Cerebellar nuclear complex (tissue), 1 donor: Measurements from ENCODE around the gene KNOP1.
A peak's percentile ranks its signal among the peaks of the same experiment; 100 is the strongest.

Experiments
- DNase-seq, 2 experiments: peaks; one replicate each; lab custom pipeline; 2025; lab: John Stamatoyannopoulos, UW

The KNOP1 gene, protein sequence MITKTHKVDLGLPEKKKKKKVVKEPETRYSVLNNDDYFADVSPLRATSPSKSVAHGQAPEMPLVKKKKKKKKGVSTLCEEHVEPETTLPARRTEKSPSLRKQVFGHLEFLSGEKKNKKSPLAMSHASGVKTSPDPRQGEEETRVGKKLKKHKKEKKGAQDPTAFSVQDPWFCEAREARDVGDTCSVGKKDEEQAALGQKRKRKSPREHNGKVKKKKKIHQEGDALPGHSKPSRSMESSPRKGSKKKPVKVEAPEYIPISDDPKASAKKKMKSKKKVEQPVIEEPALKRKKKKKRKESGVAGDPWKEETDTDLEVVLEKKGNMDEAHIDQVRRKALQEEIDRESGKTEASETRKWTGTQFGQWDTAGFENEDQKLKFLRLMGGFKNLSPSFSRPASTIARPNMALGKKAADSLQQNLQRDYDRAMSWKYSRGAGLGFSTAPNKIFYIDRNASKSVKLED

DNA sequence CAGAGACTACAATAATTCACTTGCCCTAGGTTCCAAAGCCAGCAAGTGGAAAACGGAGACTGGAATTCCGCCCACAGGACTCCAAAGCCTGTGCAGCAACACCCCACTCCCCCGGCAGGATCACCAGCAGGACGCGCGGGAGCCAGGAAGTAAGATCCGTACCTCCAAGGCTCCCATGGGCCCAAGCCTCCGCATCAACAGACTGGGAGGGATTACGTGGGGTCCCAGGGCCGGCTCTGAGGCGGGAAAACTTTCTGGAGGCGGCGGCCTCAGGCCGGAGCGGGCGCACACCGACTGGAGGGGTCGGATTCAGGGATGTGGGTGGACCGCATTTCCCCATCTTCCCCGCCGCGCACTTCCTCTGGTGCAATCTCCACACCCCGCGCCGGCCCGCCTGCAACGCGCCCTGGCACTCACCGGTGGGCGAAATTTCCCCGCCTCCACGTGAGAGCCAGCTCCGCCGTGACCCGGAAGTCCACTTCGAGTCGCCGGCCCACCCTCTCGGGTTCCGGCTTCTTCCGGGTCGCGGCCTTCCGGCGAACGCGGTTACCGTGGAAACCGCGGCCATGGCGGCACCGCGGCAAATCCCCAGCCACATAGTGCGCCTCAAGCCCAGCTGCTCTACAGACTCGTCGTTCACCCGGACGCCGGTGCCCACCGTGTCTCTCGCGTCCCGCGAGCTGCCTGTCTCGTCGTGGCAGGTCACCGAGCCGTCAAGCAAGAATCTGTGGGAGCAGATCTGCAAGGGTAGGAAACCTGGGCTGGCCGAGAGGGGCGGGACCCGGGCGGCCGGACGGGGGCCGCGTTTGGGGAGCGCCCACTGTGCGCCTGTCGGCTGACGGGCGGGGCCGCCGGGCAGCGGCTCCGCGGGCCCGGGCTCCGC lies at the start of gene KNOP1, which contains the start of gene IQCK:
Gene KNOP1 (minus strand): TSS at position 487 of the 883 bp plus-strand sequence. CDS start 3,192 bp downstream, outside the sequence.
Gene IQCK (plus strand): TSS at position 531 of the 883 bp plus-strand sequence. CDS start 36 bp downstream, at position 567.
- DNase-seq = peak in 1 of 2 experiments; percentile 54

DNA sequence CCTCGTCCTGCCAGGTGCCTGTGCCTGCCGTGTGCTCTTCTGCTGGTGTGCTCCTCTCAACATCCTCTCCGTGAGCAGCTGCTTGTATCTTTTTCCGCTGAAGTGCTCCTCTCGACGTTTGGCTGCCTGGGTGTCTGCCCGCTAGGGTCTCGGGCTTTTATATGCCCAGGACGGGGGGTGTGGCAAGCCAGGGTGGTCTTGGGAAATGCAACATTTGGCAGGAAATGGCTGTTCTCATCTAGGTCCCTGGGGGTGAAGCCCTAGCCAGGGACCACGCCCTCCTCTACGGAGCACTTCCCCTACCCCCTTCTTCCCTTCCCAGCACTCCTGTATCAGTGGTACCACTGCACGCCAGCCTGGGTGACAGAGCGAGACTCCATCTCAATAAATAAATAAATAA lies 49.5 kb upstream of the KNOP1 start:
- DNase-seq = no peak

DNA sequence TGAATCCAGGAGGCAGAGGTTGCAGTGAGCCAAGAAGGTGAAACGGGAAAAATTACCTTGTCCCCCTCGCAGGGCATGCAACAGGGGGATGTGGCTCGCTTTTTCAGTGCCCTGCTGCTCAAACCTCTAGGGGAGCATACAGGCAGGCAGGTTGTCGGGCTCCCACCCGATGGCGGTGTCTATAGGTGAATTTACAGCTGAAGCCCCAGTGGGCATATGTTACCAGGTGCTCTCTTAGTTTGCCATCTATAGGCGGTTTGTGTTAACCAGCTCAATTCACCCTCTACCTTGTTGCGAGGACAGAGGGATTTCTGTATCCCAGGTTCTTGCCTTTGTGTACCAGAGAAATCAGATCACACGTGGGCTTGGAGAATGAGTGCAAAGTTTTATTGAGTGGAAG lies 49.0 kb upstream of the KNOP1 start:
- DNase-seq = no peak

DNA sequence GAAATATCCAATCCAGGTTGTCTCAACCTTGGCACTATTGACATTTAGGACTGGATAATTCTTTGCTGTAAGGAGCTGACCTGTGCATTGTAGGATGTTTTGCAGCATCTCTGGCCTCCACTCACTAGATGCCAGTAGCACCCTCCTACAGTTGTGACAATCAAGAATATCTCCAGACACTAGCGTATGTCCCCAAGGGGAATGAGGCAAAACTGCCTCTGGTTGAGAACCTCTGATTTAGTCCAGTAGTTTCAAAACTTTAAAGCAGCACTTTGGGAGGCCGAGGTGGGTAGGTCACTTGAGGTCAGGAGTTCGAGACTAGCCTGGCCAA lies 48.5 kb upstream of the KNOP1 start:
- no peak for DNase-seq

DNA sequence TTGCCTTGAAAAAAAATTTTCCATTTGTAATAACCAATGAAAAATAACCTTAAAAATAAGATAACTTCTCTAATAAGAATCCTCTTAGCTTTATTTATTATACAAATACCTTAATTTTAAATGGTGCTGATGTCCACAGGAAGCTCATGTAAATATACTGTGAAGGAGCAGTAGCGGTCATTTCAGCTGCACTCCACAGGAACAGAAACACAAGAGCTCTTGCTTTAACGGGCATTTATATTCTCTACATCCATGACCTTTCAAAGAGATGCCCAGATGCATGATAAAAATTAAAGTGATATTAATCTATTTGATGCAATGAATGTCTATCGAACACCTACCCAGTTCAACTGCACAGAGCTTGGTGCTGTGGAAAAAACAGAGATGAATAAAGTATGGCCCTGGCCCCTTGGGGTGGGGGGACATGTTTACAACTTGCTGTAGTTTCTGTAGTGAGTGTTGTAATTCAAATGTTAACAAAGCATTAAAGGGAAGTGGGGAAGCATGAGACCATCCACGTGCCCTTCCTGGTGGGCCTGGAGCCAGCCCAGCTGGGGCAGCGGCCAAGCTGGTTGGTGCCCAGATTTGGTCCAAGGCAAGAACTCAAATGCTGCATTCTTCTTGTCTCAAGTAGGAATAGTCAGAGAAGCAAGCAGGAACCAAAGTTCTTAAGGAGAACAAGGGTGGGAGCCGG lies 48.0 kb upstream of the KNOP1 start:
- no peak for DNase-seq

DNA sequence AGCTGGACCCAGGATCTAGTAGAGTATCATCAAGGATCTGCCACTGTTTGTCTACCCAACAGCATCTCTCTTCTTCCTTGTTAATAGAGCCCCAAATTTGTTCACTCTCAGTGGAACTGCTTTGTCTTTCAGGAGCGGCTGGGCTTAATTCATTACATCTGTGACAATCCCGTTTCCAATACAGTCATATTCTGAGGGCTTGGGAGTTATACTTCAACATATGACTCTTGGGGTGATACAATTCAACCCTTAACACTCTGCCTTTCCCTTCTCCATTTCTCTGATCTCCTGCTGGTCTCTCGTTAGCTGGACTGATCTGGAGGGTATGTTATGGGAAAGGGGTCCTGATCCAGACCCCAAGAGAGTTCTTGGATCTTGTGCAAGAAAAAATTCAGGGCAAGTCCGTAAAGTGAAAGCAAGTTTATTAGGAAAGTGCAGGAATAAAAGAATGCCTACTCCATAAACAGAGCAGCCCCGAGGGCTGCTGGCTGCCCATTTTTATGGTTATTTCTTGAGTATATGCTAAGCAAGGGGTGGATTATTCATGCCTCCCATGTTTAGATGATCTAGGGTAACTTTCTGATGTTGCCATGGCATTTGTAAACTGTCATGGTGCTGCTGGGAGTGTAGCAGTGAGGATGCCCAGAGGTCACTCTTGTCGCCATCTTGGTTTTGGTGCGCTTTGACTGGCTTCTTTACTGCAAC lies 42.5 kb upstream of the KNOP1 start:
- no peak for DNase-seq

DNA sequence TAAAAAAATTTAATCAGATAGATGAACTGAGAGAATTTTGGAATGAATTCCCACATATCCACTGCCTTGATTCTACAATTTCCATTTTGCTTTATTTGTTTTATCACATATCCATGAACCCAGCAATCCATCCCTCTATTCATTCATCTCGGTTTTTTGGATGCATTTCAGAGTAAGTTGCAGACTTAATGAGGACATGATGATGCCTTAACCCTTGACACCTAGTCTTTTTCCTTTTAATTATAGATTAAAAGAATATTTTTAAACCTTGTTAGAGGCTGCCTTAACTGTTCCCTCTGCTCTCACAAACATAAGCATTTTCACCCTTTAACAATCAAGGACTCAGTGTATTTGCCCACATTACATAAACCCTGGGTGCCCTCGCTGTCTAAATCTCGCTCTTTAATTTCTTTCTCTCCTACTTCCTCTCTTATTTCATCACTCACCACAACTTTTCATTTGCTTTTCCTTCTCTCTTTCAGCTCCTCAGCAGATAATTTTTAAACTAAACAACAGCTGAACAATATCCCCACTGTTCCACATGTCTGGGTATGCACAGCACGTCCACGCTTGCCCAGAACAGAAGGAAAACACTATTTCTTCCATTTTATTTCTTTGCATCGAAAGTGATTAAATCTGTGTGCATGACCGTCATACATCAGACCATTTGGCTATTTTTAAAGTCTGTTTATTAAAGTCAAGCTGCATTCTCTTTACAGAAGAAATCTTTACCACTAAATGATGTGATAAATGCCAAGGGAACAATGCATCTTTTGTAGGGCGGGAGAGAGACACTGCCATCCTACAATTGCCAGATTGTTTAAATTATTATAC lies 40.0 kb upstream of the KNOP1 start:
- DNase-seq = no peak

DNA sequence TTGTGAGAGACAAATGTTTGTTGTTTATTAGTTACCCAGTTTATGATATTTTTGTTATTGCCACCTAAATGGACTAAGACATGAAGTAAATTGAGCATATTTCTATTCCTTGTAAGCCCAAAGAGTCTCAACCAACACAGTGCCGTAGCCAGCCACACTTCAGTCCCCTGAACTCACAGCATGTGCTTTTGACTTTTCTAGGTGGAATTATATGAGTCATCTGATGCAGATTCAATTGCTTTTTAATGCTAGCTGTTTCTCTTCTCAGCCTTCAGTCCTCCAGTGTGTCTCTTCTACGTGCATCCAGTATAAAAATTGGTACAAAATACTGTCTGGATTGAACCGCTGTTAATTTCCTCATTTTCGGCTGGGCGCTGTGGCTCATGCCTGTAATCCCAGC lies 39.0 kb upstream of the KNOP1 start:
- DNase-seq = no peak

DNA sequence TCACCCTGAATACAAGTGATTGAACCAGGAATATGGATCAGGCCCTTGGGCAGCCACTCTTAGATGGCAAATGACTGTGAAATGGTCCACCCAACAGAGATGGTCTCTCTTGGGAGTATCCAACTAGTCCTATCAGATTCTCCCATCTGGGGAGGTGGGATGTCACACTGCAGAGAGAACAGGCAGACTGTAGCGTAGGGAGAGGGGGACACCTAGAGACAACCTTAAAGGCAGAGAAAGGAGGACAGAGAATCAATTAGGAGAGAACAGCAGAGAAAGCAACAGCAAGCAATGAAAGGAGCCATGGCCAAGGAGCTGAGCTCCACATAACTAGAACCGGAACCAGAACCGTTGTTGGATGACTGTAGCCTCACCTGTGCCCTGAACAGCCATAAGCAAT lies 37.2 kb upstream of the KNOP1 start:
- no peak for DNase-seq

DNA sequence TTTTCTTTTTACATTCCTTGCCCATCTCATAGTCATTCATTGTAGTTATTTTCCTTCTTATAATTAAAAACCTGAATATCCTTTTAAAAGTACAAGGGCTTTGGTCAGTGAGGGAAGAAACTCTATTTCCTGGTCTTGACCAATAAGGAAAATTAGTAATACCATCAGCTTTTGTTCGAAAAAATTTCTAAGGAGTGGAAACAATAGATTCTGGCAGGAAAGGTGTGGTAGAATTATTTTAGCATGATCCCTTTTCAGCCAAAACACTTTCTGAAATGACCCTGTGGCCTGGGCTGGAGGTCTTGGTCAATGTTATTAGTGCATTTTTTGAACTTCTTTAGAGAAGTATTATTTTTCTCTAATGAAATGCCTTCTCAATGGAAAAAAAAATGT lies 36.6 kb upstream of the KNOP1 start:
- no peak for DNase-seq

DNA sequence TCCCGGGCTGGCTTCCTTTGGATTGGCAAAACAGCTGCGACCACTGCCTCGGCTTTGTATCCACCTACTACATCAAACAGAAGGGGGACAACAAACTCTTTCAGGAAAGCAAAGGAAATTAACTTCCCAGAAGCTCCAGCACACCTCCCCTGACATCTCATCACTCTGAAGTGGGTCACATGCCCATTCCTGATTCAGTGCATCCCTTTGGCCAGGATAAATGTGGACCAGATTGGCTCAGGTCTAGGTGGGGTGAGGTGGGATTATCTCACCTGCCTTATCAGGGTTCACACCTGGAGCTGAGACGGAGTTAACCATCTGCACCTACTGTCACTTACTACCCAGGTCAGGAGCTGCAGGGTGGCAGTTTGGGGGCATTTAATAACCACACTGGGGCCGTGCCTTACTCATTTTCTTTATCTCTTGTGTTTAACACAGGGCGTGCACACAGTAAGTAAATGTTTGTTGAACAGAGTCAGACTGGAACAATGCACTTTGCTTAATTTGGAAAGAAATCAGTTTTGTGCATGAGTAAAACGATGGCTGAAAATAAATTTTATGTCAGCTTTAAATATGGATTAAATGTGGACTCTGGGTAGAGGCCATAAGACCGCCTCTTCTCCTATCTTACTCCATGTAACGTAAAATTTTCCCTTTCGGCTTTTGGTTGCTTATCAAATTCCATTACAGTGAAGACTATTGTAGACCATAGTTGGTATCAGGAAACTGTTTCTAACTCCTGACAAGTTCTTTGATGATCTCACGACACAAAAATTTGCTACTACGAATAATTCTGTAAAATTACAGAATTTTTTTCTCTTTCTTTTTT lies 36.0 kb upstream of the KNOP1 start:
- no peak for DNase-seq

DNA sequence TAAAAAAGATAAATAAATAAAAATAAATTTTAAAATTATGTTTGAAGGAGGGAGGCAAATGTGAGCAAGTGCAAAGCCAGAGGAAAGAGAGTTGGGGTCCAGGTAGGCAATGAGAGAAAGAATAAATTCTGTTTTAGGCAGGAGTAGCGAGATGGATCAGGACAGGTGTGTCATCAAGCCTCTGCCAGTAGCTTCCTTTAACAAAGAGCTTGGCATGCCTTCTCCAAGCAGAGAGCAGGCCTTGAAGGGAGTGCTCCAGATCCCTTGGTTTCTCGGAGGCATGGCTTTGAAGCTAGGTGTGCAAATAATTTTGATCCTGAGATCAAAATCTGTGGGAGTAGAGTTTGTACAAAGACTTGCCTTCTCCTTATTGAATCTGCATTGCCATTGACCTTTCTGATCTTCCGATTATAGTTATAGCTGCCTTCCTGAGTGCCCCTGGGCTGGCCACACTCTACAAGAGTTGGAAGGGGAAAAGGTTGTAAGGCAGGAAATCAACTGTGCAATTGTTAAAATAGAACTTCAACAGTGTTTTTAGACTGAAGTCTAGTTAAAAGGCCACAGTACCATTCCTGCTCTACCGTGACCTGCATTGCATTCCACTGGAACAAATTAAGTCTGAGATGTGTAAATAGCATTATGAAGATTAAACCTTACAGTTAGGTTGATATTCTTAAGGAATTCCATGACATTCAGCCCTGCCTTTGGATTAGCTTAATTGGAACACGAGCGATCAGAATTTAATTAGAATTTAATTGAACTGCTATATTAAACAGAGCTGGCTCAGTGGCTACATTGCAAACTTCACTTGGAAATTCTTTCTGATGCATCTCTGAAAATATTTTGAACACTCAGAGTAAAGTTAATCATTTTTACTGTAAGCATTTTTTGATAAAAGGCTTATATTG lies 33.7 kb upstream of the KNOP1 start:
- DNase-seq = no peak

DNA sequence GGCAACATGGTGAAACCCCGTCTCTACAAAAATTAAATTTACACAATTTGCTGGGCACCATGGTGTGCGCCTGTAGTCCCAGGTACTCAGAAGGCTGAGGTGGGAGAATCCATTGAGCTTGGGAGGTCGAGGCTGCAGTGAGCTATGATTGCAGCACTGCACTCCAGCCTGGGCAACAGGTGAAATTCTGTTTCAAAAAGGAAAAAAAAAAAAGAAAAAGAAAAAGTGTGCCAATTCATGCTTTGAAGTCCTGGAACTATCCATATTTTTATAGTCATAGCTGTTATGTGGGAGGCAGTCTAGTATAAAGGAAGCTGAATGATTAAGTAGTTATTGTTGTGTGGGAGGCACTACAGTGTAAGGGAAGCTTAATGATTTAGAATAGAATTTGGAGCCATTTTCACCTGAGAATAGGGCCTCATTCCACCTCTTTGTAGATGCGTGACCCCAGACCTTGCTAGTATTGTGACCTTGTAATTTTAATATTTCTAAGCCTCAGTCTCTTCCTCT lies 31.6 kb upstream of the KNOP1 start:
- DNase-seq = no peak

DNA sequence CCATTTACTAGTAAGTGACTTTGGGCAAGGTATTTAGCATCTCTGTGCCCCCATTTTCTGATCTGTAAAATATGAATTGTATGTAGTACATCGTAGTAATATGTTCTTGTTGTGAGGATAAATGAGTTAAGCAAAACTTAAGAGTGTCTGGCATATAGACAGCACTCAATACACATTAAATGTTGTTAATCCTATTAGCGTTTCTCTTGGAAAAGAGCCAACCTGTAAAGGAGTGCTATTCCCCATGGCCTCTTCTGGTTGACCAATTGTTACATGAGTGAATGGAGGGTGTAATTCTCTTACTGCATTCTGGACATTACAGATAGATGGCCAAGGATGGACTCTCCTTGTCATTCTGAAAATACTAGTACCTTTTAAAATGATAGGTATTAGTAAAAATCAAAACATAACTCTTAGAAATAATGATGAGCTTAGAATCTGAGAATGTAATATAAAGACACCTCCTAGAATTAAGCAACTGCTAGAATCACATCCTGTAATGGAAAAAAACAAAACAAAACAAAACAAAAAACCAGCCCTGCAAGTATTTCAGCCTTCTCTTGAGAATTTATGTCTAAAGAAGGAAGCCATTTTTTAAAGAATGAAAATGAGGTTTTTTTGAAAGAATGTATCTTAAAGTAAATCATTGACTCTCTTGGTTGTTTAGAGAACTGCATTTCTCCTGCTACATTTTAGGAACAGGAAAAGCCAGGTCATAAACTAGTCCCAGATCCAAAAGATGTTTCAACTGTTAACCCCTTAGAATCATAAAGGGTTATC lies 30.6 kb upstream of the KNOP1 start:
- DNase-seq = no peak

DNA sequence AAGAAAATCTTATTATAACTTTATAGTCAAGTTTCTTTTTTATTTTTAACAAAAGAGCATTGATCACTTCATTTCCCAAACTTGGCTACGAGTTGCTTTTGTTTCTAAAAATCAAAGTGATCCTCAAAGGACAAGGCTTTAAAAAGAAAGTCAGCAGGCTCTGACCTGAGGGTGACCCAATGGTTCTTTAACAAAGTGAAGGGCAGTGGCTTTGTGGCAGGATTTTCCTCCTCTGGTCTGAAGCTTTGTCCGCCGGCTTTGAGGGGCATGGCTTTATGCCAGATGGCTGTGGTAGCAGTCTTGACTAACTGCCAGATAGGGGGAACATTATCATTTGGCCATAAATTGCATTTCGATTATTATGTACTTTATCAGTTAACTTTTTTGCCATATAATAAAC lies 28.5 kb upstream of the KNOP1 start:
- DNase-seq = no peak

DNA sequence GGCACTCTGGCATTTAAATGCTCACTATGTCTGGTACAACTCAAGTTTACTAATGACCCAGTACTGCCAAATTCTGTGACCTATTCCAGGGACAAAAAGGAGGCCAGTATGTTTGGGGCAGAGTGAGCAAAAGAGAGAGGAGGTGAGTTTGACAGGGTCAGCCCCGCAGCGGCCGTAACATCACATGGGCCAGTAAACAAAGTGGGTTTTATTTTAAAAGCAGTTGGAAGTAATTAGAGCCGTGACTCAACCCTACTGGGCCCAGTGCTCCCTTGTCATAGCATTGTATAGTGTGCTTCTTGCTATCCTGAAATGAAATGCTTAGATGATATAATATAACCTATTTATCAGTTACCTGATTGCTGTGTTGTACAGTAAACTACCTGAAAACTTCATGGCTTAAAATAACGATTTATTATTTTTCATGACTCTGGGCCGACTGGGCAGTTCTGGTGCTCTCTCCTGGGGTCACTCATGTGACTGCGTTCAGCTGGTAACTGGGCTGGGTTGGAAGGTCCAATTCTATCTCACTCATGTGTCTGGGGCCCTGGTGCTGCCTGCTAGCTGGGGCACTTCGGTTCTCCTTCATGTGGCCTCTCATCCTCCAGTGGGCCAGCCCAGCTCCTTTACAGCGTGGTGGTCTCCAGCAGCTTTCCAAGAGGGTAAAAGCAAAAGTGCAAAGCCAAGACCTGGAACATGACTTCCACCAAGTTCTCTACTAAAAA lies 27.4 kb upstream of the KNOP1 start:
- no peak for DNase-seq

DNA sequence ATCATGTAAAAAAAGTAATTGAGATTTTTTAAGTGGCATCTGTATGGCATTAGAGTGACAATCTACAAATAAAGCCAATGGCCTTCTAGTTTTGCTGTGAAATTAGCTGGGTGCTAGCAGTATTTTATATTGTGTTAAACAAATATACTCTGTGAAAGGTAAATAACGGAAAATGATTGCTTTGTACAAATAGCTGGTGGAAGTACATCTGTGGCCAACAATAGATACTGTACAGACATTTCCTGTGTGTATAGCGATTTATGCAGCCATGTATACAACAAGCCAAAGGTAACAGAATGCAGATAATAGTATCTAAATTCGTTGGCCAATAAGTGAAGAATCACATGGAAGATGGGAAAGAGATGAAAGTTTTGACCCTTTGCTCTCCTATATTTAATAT lies 26.6 kb upstream of the KNOP1 start:
- no peak for DNase-seq
